IMR-90 (cell line): ENCODE data around the gene BCL2L15. TPM values are rescaled to one million over a fixed set of nuclear protein-coding genes. Genes with fewer than 3 reads are reported as not detected.

ENCODE experiments used
- ATAC-seq: fragments of 200-7000 bp; cut with Tn5 transposase; 2 replicates; pipeline ENCODE4 v1.9.1; 2020; ENCODE audit warnings: low read depth, mild to moderate bottlenecking, moderate library complexity
- BruUV-seq: library from RNA; stranded (reverse); fragments of 400-500 nt; replicated peaks from 2 replicates; lab custom pipeline; 2021; lab: Mats Ljungman, UMichigan
- CTCF ChIA-PET: fragments of 300-600 bp; formaldehyde crosslinking; extraction: SDS; loops from one replicate; lab custom pipeline; 2021; ENCODE audit warnings: antibody characterized with exemption; lab: Yijun Ruan, JAX
- POLR2A ChIA-PET: fragments of 300-600 bp; sonication (Branson Sonifier 250); formaldehyde crosslinking; loops from one replicate; lab custom pipeline; 2022; ENCODE audit warnings: antibody characterized with exemption; ENCODE audit not compliant: unreplicated experiment; lab: Charles Lee
- DNase-seq: peaks from one replicate; pipeline ENCODE4 v3.0.0; 2013
- H2AFZ ChIP-seq: replicated peaks from 2 replicates; pipeline ENCODE3; 2013; ENCODE audit warnings: low read length, mild to moderate bottlenecking; ENCODE audit not compliant: poor library complexity
- H2AK5ac ChIP-seq: 2 replicates; pipeline ENCODE4 v1.6.1; 2013; ENCODE audit warnings: low read depth, low read length, inconsistent platforms
- H2AK9ac ChIP-seq: replicated peaks from 2 replicates; pipeline ENCODE3; 2013; ENCODE audit warnings: mild to moderate bottlenecking, low read depth, low read length, moderate library complexity; ENCODE audit not compliant: poor library complexity
- H2BK120ac ChIP-seq: 2 replicates; pipeline ENCODE4 v1.6.1; 2013; ENCODE audit warnings: low read depth, low read length, inconsistent platforms
- H2BK15ac ChIP-seq: 3 replicates; pipeline ENCODE4 v1.6.1; 2013; ENCODE audit warnings: low read depth, low read length, inconsistent platforms
- H2BK20ac ChIP-seq: 2 replicates; pipeline ENCODE4 v1.6.1; 2013; ENCODE audit warnings: low read depth, mild to moderate bottlenecking, inconsistent platforms, low read length, moderate library complexity
- H2BK5ac ChIP-seq: 2 replicates; pipeline ENCODE4 v1.6.1; 2013; ENCODE audit warnings: mild to moderate bottlenecking, low read depth, low read length, inconsistent platforms; ENCODE audit not compliant: poor library complexity, severe bottlenecking
- H3K14ac ChIP-seq: replicated peaks from 2 replicates; pipeline ENCODE4 v1.6.1; 2013; ENCODE audit warnings: low read depth, low read length, inconsistent platforms
- H3K18ac ChIP-seq: 2 replicates; pipeline ENCODE4 v1.6.1; 2013; ENCODE audit warnings: low read depth, low read length, control low read depth
- H3K23ac ChIP-seq: 2 replicates; pipeline ENCODE4 v1.6.1; 2013; ENCODE audit warnings: low read depth, low read length, inconsistent platforms
- H3K27ac ChIP-seq: 2 replicates; pipeline ENCODE4 v1.5.1; 2013; ENCODE audit warnings: mild to moderate bottlenecking, control low read depth, low read length; ENCODE audit not compliant: insufficient read depth
- H3K27me3 ChIP-seq: 2 replicates; pipeline ENCODE4 v1.6.1; 2013; ENCODE audit warnings: low read length; ENCODE audit not compliant: control insufficient read depth, insufficient read depth
- H3K36me3 ChIP-seq: 2 replicates; pipeline ENCODE4 v1.6.1; 2013; ENCODE audit warnings: low read length, mixed read lengths; ENCODE audit not compliant: control insufficient read depth, insufficient read depth
- H3K4ac ChIP-seq: 2 replicates; pipeline ENCODE4 v1.6.1; 2013; ENCODE audit warnings: low read depth, low read length, inconsistent platforms
- H3K4me1 ChIP-seq: 2 replicates; pipeline ENCODE4 v1.6.1; 2013; ENCODE audit warnings: low read length, mixed read lengths; ENCODE audit not compliant: control insufficient read depth, insufficient read depth
- H3K4me2 ChIP-seq: 2 replicates; pipeline ENCODE4 v1.6.1; 2013; ENCODE audit warnings: low read depth, mild to moderate bottlenecking, control low read depth, low read length, moderate library complexity
- H3K4me3 ChIP-seq: 2 replicates; pipeline ENCODE4 v1.5.1; 2013; ENCODE audit warnings: low read depth, mild to moderate bottlenecking, control low read depth, low read length, moderate library complexity; ENCODE audit not compliant: insufficient read depth
- H3K56ac ChIP-seq: 2 replicates; pipeline ENCODE4 v1.6.1; 2013; ENCODE audit warnings: low read length, inconsistent platforms; ENCODE audit not compliant: insufficient read depth; ENCODE audit errors: extremely low read depth
- H3K79me1 ChIP-seq, 2 experiments: 2 replicates each; pipeline ENCODE4 v1.6.1; 2013; ENCODE audit warnings: low read length in 2 of 2, inconsistent platforms in 1 of 2, low read depth in 1 of 2
- H3K9ac ChIP-seq: 2 replicates; pipeline ENCODE4 v1.6.1; 2013; ENCODE audit warnings: low read depth, low read length, control low read depth
- H3K9me1 ChIP-seq: 2 replicates; pipeline ENCODE4 v1.6.1; 2013; ENCODE audit warnings: low read length, inconsistent platforms; ENCODE audit not compliant: insufficient read depth
- H3K9me3 ChIP-seq: 2 replicates; pipeline ENCODE4 v1.6.1; 2013; ENCODE audit warnings: low read length; ENCODE audit not compliant: control insufficient read depth, insufficient read depth
- H4K20me1 ChIP-seq: 2 replicates; pipeline ENCODE4 v1.6.1; 2013; ENCODE audit warnings: low read length, inconsistent platforms; ENCODE audit not compliant: insufficient read depth
- H4K5ac ChIP-seq: 2 replicates; pipeline ENCODE4 v1.6.1; 2013; ENCODE audit warnings: mild to moderate bottlenecking, low read depth, low read length, control low read depth
- H4K8ac ChIP-seq, 2 experiments: 2 replicates each; pipeline ENCODE4 v1.6.1; 2013; ENCODE audit warnings: low read depth in 2 of 2, low read length in 2 of 2, control low read depth in 1 of 2, inconsistent platforms in 1 of 2
- H4K91ac ChIP-seq: 2 replicates; pipeline ENCODE4 v1.6.1; 2013; ENCODE audit warnings: low read depth, low read length, inconsistent platforms; ENCODE audit not compliant: insufficient read depth
- BHLHE40 ChIP-seq: fragments of 150-350 bp; IDR thresholded peaks from 2 replicates; pipeline ENCODE4 v1.6.1; 2016; ENCODE audit warnings: mild to moderate bottlenecking, low read depth, low read length
- CTCF ChIP-seq: conservative IDR thresholded peaks from 2 replicates; pipeline ENCODE4 v1.5.1; 2012; ENCODE audit warnings: mild to moderate bottlenecking, low read depth, low read length, improper control_type of control experiment
- ELK1 ChIP-seq: fragments of 150-350 bp; IDR thresholded peaks from 2 replicates; pipeline ENCODE4 v1.6.1; 2016; ENCODE audit warnings: low read depth, mild to moderate bottlenecking, low read length, moderate library complexity, borderline replicate concordance
- FOS ChIP-seq: fragments of 150-350 bp; IDR thresholded peaks from 2 replicates; pipeline ENCODE4 v1.6.1; 2016; ENCODE audit warnings: low read depth, low read length
- MAFK ChIP-seq: IDR thresholded peaks from 2 replicates; pipeline ENCODE4 v1.6.1; 2012; ENCODE audit warnings: low read depth, low read length, improper control_type of control experiment
- MAZ ChIP-seq: IDR thresholded peaks from 2 replicates; pipeline ENCODE4 v1.6.1; 2012; ENCODE audit warnings: low read depth, mild to moderate bottlenecking, low read length, improper control_type of control experiment, moderate library complexity, borderline replicate concordance
- NFE2L2 ChIP-seq: fragments of 150-350 bp; IDR thresholded peaks from 2 replicates; pipeline ENCODE4 v1.6.1; 2016; ENCODE audit warnings: low read depth, mild to moderate bottlenecking, low read length
- RAD21 ChIP-seq: IDR thresholded peaks from 2 replicates; pipeline ENCODE4 v1.6.1; 2012; ENCODE audit warnings: low read length, improper control_type of control experiment
- RCOR1 ChIP-seq: IDR thresholded peaks from 2 replicates; pipeline ENCODE4 v1.6.1; 2012; ENCODE audit warnings: mild to moderate bottlenecking, low read length, improper control_type of control experiment; ENCODE audit not compliant: insufficient replicate concordance
- SMC3 ChIP-seq: fragments of 150-350 bp; IDR thresholded peaks from 2 replicates; pipeline ENCODE4 v1.6.1; 2016; ENCODE audit warnings: low read depth, mild to moderate bottlenecking, antibody characterized with exemption, low read length, moderate library complexity
- USF2 ChIP-seq: fragments of 150-350 bp; IDR thresholded peaks from 2 replicates; pipeline ENCODE4 v1.6.1; 2017; ENCODE audit warnings: mild to moderate bottlenecking, antibody characterized with exemption, low read length, low read depth
- dilution Hi-C: fragments of 300-500 bp; cut with HindIII; formaldehyde crosslinking; loops from one replicate; pipeline ENCODE4 v1.14.3; 2018; ENCODE audit warnings: low sequenced_read_pairs; ENCODE audit not compliant: unreplicated experiment
- in situ Hi-C: fragments of 300-500 bp; cut with MboI; formaldehyde crosslinking; loops from 3 replicates; pipeline ENCODE4 v1.14.3; 2019; ENCODE audit warnings: low sequenced_read_pairs, inconsistent platforms, mixed read lengths
- intact Hi-C: fragments of 100-400 bp; cut with micrococcal nuclease; formaldehyde crosslinking; loops from 2 replicates; pipeline ENCODE4 v1.10.0; 2022
- polyA plus RNA-seq, 3 experiments: library from polyadenylated mRNA; depleted of rRNA; stranded (reverse); fragments of >200 nt; gene quantifications; 2 replicates each; pipeline ENCODE4 v1.2.3, GENCODE V29; 2012; ENCODE audit warnings: low replicate concordance in 1 of 3
- total RNA-seq: library from RNA; depleted of rRNA; stranded (reverse); fragments of >200 nt; gene quantifications from 2 replicates; pipeline ENCODE4 v1.2.3, GENCODE V29; 2012

The BCL2L15 gene
- total and polyA plus RNA-seq, 2 of the 4 experiments (the other 2 are of a cell fraction): under 0.01 to 0.15 TPM

GRCh38 chr1:113872219-113872935, 15.0 kb downstream of the BCL2L15 start:
- no peak overlapping the region for H3K56ac ChIP-seq
- H4K5ac ChIP-seq: no peak overlapping the region
- no TSS peak for BruUV-seq
- no peaks in the 10 kb centered on the region for H3K9me3 ChIP-seq
- H2AFZ ChIP-seq: no peak overlapping the region
- H2BK5ac ChIP-seq: no peak overlapping the region
- TF ChIP-seq MAZ: no peak
- no peak for TF ChIP-seq RAD21
- TF ChIP-seq ELK1: no peak
- no peak for TF ChIP-seq BHLHE40
- no peak for TF ChIP-seq RCOR1
- TF ChIP-seq CTCF: no peak
- TF ChIP-seq FOS: no peak
- no peak for TF ChIP-seq NFE2L2
- no peak for TF ChIP-seq USF2
- TF ChIP-seq SMC3: no peak
- no peak for TF ChIP-seq MAFK
- H3K36me3 ChIP-seq: no peaks in the 10 kb centered on the region
- intact Hi-C loops (no loop called here), dilution Hi-C loops (no loop called here), in situ Hi-C loops (loop anchor here (25.0 kb wide), 1 partner anchor 415 kb away; no protein-coding TSS in a partner anchor)
- H3K79me1 ChIP-seq: no peaks in the 10 kb centered on the region
- H3K18ac ChIP-seq: no peak overlapping the region; the same call in 1 of the 2 replicates
- peaks cover 3% of the 10 kb centered on the region; the same call in 1 of the 2 replicates for H3K9me1 ChIP-seq
- H2BK120ac ChIP-seq: no peak overlapping the region
- CTCF ChIA-PET: no interaction called here
- no peak overlapping the region for H3K9ac ChIP-seq
- POLR2A ChIA-PET: no interaction called here
- no peak overlapping the region for H2BK15ac ChIP-seq
- no peaks in the 10 kb centered on the region for H4K20me1 ChIP-seq
- H2AK9ac ChIP-seq: no peak overlapping the region
- H3K23ac ChIP-seq: no peak overlapping the region
- H2AK5ac ChIP-seq: no peak overlapping the region
- ATAC-seq (no peak), DNase-seq (no peak)
- H3K4me3 ChIP-seq: no peak overlapping the region
- no peak overlapping the region; the same call in 1 of the 2 replicates for H3K4me2 ChIP-seq
- H3K27ac ChIP-seq: no peak overlapping the region
- 0 out of 2 replicates have a peak overlapping the region, but pooled peaks have one; percentile 5 for H3K14ac ChIP-seq
- peaks cover 6% of the 10 kb centered on the region; the same call in 1 of the 2 replicates for H3K4me1 ChIP-seq
- peak overlapping the region in 1 of 2 experiments; percentile 29; a peak in 1 of 4 replicates for H4K8ac ChIP-seq
- no peaks in the 10 kb centered on the region for H3K27me3 ChIP-seq
- no peak overlapping the region for H3K4ac ChIP-seq
- H4K91ac ChIP-seq: no peak overlapping the region
- H2BK20ac ChIP-seq: no peak overlapping the region
